ENCODE measurements around the gene LAMA2. TPM values are rescaled to one million over a fixed set of nuclear protein-coding genes. Genes with fewer than 3 reads are reported as not detected.

Gene LAMA2
- total RNA-seq, 1 experiment from 2014 or later, result 2.2 TPM

DNA sequence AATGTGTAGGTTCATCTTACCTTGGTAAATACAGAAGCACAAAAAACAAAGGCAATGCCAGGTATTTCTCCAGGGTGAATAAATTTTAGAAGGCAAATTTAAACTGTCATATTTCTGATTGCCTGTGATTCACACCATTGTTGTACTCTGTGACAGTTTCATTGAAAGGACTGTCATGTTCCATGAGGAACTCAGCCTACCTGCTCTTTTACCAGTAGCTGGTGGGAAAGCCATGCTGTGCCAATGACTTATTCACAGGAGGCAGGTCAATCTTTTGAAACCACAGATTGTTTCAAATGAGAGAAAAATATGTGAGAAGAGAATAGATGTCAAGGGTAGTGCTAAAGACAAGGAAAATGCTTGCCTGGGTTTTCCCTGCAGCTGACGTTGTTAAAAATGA is 206.4 kb downstream of the LAMA2 start:
- BruUV-seq (replicated peaks), result no TSS peak
- intact Hi-C loops (cut with micrococcal nuclease), result no loop called here
- H3K4me1 Mint-ChIP-seq (ENCODE audit: insufficient read depth, unreplicated experiment), result no peaks in the 10 kb centered on the region

DNA sequence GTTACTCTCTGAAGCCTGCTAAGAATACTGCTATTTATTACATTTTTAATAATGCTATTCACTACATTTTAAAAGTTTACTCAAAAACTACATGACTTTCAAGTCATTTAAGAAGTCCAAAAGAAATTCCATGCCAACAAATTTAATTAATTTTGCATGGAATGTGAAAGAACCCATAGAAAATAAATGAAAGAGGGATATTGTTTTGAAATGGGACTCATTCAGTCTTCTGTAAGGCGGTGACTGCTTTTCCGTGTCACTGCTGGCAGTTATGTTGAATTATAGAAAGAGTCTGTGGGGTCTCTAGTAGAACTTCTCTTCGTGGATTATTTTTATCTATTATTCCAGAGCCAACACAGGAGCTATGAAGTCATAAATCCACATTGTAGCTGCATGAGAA is 211.2 kb downstream of the LAMA2 start:
- Mint-ChIP-seq H3K36me3 (ENCODE audit: insufficient read depth, unreplicated experiment) (no peaks in the 10 kb centered on the region), H3K4me1 (ENCODE audit: insufficient read depth, unreplicated experiment) (no peaks in the 10 kb centered on the region), H3K4me3 (ENCODE audit: unreplicated experiment) (no peak overlapping the region), H3K27me3 (ENCODE audit: insufficient read depth, unreplicated experiment) (peaks cover 94% of the 10 kb centered on the region), H3K27ac (ENCODE audit: low read depth, unreplicated experiment) (no peak overlapping the region), H3K9me3 (ENCODE audit: unreplicated experiment) (no peaks in the 10 kb centered on the region)
- POLR2A ChIA-PET, result no interaction called here
- no TSS peak for BruUV-seq (replicated peaks)
- intact Hi-C loops (cut with micrococcal nuclease), result no loop called here
- CTCF ChIA-PET, result no interaction called here
- DNase-seq (ENCODE audit: unreplicated experiment), result no peak
- TF ChIP-seq, protein P1, sequence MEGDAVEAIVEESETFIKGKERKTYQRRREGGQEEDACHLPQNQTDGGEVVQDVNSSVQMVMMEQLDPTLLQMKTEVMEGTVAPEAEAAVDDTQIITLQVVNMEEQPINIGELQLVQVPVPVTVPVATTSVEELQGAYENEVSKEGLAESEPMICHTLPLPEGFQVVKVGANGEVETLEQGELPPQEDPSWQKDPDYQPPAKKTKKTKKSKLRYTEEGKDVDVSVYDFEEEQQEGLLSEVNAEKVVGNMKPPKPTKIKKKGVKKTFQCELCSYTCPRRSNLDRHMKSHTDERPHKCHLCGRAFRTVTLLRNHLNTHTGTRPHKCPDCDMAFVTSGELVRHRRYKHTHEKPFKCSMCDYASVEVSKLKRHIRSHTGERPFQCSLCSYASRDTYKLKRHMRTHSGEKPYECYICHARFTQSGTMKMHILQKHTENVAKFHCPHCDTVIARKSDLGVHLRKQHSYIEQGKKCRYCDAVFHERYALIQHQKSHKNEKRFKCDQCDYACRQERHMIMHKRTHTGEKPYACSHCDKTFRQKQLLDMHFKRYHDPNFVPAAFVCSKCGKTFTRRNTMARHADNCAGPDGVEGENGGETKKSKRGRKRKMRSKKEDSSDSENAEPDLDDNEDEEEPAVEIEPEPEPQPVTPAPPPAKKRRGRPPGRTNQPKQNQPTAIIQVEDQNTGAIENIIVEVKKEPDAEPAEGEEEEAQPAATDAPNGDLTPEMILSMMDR (IDR thresholded peaks at IDR 0.05; ENCODE audit: unreplicated experiment), result no peak

More for the DNA sequence above, 206.4 kb downstream of the LAMA2 start:
- Mint-ChIP-seq H3K36me3 (ENCODE audit: insufficient read depth, unreplicated experiment) (no peaks in the 10 kb centered on the region), H3K9me3 (ENCODE audit: unreplicated experiment) (no peaks in the 10 kb centered on the region), H3K4me3 (ENCODE audit: unreplicated experiment) (no peak overlapping the region), H3K27ac (ENCODE audit: low read depth, unreplicated experiment) (no peak overlapping the region), H3K27me3 (ENCODE audit: insufficient read depth, unreplicated experiment) (peaks cover 87% of the 10 kb centered on the region)
- TF ChIP-seq, protein P1 (IDR thresholded peaks at IDR 0.05; ENCODE audit: unreplicated experiment), result no peak
- CTCF ChIA-PET, result interaction anchor here (0.6 kb wide), 2 partner anchors 17 to 219 kb away, joined by 3 to 4 read pairs; no protein-coding TSS in a partner anchor
- POLR2A ChIA-PET, result interaction anchor here (0.7 kb wide), 1 partner anchor 15 kb away, joined by 3 read pairs; no protein-coding TSS in a partner anchor
- no peak for DNase-seq (ENCODE audit: unreplicated experiment)

DNA sequence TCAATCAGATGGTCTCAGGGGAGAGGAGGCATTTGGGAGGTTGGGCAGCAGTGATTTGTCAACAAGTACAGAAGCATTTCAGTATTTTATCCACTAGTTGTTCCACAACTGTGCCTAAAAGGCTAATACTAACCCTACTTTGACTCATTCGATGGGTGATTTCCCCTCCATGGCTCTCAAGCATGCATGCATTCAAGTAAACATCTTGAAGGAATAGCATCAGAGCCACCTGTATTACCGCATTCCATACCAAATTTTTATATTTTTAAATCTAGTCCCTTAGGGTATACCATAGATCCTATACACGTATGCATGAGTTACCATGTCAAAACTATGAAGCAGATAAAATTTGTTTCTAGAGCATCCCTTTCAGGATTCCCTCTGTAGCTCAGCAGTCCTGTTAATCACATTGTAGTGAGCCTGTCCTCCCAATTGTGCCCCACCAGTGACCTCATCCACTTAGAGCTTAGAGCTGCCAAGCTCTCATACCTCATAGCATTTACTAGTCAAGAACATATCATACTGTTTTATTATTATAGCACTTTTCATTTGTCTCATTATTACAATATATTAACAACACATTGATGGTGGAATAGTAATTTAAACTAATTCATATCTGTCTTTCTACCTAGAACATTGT is 213.8 kb downstream of the LAMA2 start:
- no peak for DNase-seq (ENCODE audit: unreplicated experiment)
- ChIA-PET POLR2A (no interaction called here), CTCF (no interaction called here)
- H3K36me3 Mint-ChIP-seq (ENCODE audit: insufficient read depth, unreplicated experiment), result no peaks in the 10 kb centered on the region
- intact Hi-C loops (cut with micrococcal nuclease), result no loop called here
- no TSS peak for BruUV-seq (replicated peaks)
- TF ChIP-seq, protein P1 (IDR thresholded peaks at IDR 0.05; ENCODE audit: unreplicated experiment), result no peak
- no peaks in the 10 kb centered on the region for H3K9me3 Mint-ChIP-seq (ENCODE audit: unreplicated experiment)
- no peaks in the 10 kb centered on the region for H3K4me1 Mint-ChIP-seq (ENCODE audit: insufficient read depth, unreplicated experiment)
- H3K27me3 Mint-ChIP-seq (ENCODE audit: insufficient read depth, unreplicated experiment), result peaks cover 92% of the 10 kb centered on the region
- no peak overlapping the region for H3K27ac Mint-ChIP-seq (ENCODE audit: low read depth, unreplicated experiment)
- no peak overlapping the region for H3K4me3 Mint-ChIP-seq (ENCODE audit: unreplicated experiment)

DNA sequence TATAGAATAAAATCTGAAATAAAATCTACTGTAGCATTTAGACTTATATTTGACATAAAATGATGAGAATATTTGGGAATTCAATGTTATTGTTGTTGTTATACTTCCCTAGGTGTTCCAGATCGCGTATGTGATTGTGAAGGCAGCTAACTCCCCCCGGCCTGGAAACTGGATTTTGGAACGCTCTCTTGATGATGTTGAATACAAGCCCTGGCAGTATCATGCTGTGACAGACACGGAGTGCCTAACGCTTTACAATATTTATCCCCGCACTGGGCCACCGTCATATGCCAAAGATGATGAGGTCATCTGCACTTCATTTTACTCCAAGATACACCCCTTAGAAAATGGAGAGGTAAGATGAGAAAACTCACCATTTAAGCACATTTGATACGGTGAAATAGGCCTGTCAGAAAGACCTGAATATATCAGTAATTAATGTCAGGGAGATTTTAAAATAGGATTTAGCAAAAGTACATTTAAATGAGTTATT is 215.2 kb downstream of the LAMA2 start:
- no peak for DNase-seq (ENCODE audit: unreplicated experiment)
- H3K9me3 Mint-ChIP-seq (ENCODE audit: unreplicated experiment), result no peaks in the 10 kb centered on the region
- TF ChIP-seq, protein P1 (IDR thresholded peaks at IDR 0.05; ENCODE audit: unreplicated experiment), result no peak
- no TSS peak for BruUV-seq (replicated peaks)
- no peak overlapping the region for H3K27ac Mint-ChIP-seq (ENCODE audit: low read depth, unreplicated experiment)
- ChIA-PET CTCF (no interaction called here), POLR2A (no interaction called here)
- H3K4me1 Mint-ChIP-seq (ENCODE audit: insufficient read depth, unreplicated experiment), result no peaks in the 10 kb centered on the region
- H3K27me3 Mint-ChIP-seq (ENCODE audit: insufficient read depth, unreplicated experiment), result peaks cover 85% of the 10 kb centered on the region
- H3K36me3 Mint-ChIP-seq (ENCODE audit: insufficient read depth, unreplicated experiment), result no peaks in the 10 kb centered on the region
- intact Hi-C loops (cut with micrococcal nuclease), result no loop called here
- no peak overlapping the region for H3K4me3 Mint-ChIP-seq (ENCODE audit: unreplicated experiment)
